GM23248 (cell line): Measurements from ENCODE around the gene DUS2.

Experiments
- EZH2 ChIP-seq: fragments of 200-600 bp; sonication (generic); IDR thresholded peaks from 2 replicates; pipeline ENCODE4 v1.6.1; 2018; ENCODE audit warnings: antibody characterized with exemption, mild to moderate bottlenecking; ENCODE audit not compliant: insufficient read depth, poor library complexity, severe bottlenecking
- EZH2phosphoT487 ChIP-seq: fragments of 200-600 bp; sonication (generic); IDR thresholded peaks from 2 replicates; pipeline ENCODE4 v1.6.1; 2018; ENCODE audit warnings: antibody characterized with exemption, moderate library complexity, mild to moderate bottlenecking, low read depth; ENCODE audit not compliant: insufficient read depth

- TF ChIP-seq EZH2: no peak
- TF ChIP-seq EZH2phosphoT487: no peak
Observed at GRCh38 chr16:68047987-68048386, 24.9 kb downstream of the DUS2 start.
